Testis (tissue), 3 donors: ENCODE results near the gene KCNH6. TPM values are rescaled to one million over a fixed set of nuclear protein-coding genes. Genes with fewer than 3 reads are reported as not detected.

Source experiments
- DNase-seq: peaks from one replicate; pipeline ENCODE4 v3.0.0-alpha.2; 2019
- H3K27ac ChIP-seq, 2 donors: fragments of 200-600 bp; sonication (generic); one replicate each; pipeline ENCODE4 v1.5.1; 2019
- H3K27me3 ChIP-seq: fragments of 200-600 bp; sonication (generic); one replicate; pipeline ENCODE4 v1.5.1; 2019
- H3K36me3 ChIP-seq: fragments of 200-600 bp; sonication (generic); one replicate; pipeline ENCODE4 v1.5.1; 2017; ENCODE audit warnings: low read depth; ENCODE audit errors: missing control alignments
- H3K4me1 ChIP-seq: fragments of 200-600 bp; sonication (generic); one replicate; pipeline ENCODE4 v1.5.1; 2019
- H3K4me3 ChIP-seq, 2 donors: fragments of 200-600 bp; sonication (generic); one replicate each; pipeline ENCODE4 v1.5.1; 2017 to 2019
- H3K9me3 ChIP-seq: fragments of 200-600 bp; sonication (generic); one replicate; pipeline ENCODE4 v1.5.1; 2017
- POLR2A ChIP-seq: fragments of 450-650 bp; IDR thresholded peaks from one replicate; pipeline ENCODE4 v1.6.1; 2017; ENCODE audit warnings: antibody characterized with exemption, mild to moderate bottlenecking, moderate library complexity
- WGBS, 2 donors: methylation state at CpG; one replicate each; pipeline ENCODE4 v1.1.5; 2018; 5-methylcytosine and 5-hydroxymethylcytosine counted together
- intact Hi-C: fragments of 100-400 bp; cut with DNase I; formaldehyde crosslinking; loops from one replicate; pipeline ENCODE4 v1.15.1; 2023; ENCODE audit warnings: low total_unique reads
- polyA plus RNA-seq: library from polyadenylated mRNA; stranded (reverse); fragments of 350-450 nt; fragmentation: Illumina TruSeq; extraction: RNeasy Lipid Tissue Mini Kit (QIAGEN cat#74804); gene quantifications from one replicate; pipeline ENCODE4 v1.2.3, GENCODE V29; 2014; ENCODE audit warnings: low read depth, low replicate concordance; ENCODE audit not compliant: insufficient read depth
- total RNA-seq, 2 donors: library from RNA; depleted of rRNA; stranded (reverse); fragments of >200 nt; gene quantifications; one replicate each; pipeline ENCODE4 v1.2.3, GENCODE V29; 2016
- TF ChIP-seq, protein P1 (sequence below), 3 experiments: fragments of 450-650 bp in 2 of 3; fragments of 200-600 bp in 1 of 3; sonication (generic) in 1 of 3; IDR thresholded peaks; one replicate each; pipeline ENCODE4 v1.5.1; 2016 to 2019; ENCODE audit warnings: antibody characterized with exemption in 3 of 3, mild to moderate bottlenecking in 2 of 3, moderate library complexity in 1 of 3

Gene KCNH6
- total and polyA plus RNA-seq, 3 donors from 2014 or later = 0.79 to 1.7 (median 0.99) TPM

DNA sequence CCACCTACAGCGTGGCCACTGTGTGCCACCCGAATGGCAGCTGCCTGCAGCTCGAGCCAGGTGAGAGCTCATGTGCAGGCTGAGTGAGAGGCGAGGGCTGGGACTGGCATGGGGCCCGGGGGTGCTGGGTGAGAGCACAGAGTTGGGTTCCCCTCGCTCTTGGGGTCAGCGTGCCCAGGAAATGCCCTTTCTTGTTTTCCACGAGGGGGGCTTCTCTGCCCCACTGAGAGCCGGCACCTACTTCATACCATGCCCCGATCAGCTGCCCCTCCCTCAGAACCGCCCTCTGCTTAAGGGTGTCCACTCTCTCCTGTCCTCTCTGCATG, 36.2 kb upstream of the KCNH6 start:
- TF ChIP-seq POLR2A = no peak
- TF ChIP-seq, protein P1, sequence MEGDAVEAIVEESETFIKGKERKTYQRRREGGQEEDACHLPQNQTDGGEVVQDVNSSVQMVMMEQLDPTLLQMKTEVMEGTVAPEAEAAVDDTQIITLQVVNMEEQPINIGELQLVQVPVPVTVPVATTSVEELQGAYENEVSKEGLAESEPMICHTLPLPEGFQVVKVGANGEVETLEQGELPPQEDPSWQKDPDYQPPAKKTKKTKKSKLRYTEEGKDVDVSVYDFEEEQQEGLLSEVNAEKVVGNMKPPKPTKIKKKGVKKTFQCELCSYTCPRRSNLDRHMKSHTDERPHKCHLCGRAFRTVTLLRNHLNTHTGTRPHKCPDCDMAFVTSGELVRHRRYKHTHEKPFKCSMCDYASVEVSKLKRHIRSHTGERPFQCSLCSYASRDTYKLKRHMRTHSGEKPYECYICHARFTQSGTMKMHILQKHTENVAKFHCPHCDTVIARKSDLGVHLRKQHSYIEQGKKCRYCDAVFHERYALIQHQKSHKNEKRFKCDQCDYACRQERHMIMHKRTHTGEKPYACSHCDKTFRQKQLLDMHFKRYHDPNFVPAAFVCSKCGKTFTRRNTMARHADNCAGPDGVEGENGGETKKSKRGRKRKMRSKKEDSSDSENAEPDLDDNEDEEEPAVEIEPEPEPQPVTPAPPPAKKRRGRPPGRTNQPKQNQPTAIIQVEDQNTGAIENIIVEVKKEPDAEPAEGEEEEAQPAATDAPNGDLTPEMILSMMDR (IDR thresholded peaks at IDR 0.05) = no peak
- WGBS, 2 donors = 94 to 100% methylated on average over 2 to 11 of the region's 11 CpGs
- Histone ChIP-seq H3K9me3 (no peaks in the 10 kb centered on the region), H3K4me3 (no peak overlapping the region), H3K27me3 (no peaks in the 10 kb centered on the region), H3K4me1 (no peaks in the 10 kb centered on the region), H3K36me3 (no peaks in the 10 kb centered on the region), H3K27ac (no peak overlapping the region)
- intact Hi-C loops = no loop called here
- no peak for DNase-seq

DNA sequence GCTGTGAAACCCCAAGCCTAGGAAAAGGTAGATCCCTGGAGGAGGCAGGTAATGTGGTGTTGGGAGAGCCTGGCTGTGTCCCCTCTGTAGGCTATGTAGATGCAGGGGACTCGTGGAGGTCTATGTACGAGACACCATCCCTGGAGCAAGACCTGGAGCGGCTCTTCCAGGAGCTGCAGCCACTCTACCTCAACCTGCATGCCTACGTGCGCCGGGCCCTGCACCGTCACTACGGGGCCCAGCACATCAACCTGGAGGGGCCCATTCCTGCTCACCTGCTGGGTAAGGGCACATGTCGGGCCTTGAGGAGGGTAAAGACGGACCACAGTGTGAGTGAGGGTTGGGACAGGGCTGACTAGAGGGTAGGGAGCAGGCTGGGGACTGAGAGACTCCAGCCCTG, 34.3 kb upstream of the KCNH6 start:
- no peak for TF ChIP-seq POLR2A
- TF ChIP-seq, protein P1 (IDR thresholded peaks at IDR 0.05) = no peak
- 92 to 97% methylated on average over 8 to 10 of the region's 10 CpGs for WGBS, 2 donors
- intact Hi-C loops = no loop called here

DNA sequence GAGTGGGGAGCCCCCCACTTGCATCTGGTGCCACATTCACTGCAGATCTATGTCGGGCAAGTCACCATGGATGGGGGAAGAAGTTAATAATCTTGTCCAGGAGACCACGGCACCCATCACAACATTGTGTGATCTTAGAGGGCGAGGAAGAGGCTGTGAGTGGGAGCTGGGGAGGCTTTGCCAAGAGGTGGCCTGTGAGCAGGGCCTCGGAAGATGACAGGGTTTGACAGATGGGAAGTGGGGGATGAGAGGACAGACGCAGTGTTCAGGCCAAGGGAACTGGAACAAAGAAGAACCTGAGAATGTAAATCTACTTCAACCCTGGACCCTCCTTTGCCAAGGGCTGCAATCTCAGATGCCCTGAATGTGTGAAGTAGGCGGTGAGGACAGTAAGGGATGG, 33.9 kb upstream of the KCNH6 start:
- 88 to 89% methylated on average over 6 of the region's 6 CpGs for WGBS, 2 donors
- intact Hi-C loops = no loop called here
- TF ChIP-seq, protein P1 (IDR thresholded peaks at IDR 0.05) = no peak
- Histone ChIP-seq H3K4me1 (no peaks in the 10 kb centered on the region), H3K4me3 (no peak overlapping the region), H3K27ac (no peak overlapping the region), H3K27me3 (no peaks in the 10 kb centered on the region), H3K36me3 (no peaks in the 10 kb centered on the region), H3K9me3 (no peaks in the 10 kb centered on the region)
- no peak for DNase-seq

More for the DNA sequence above, 34.3 kb upstream of the KCNH6 start:
- DNase-seq = no peak
- no peak overlapping the region for H3K4me3 ChIP-seq
- H3K4me1 ChIP-seq = no peaks in the 10 kb centered on the region
- H3K9me3 ChIP-seq = no peaks in the 10 kb centered on the region
- no peak overlapping the region for H3K27ac ChIP-seq
- no peaks in the 10 kb centered on the region for H3K27me3 ChIP-seq
- no peaks in the 10 kb centered on the region for H3K36me3 ChIP-seq

DNA sequence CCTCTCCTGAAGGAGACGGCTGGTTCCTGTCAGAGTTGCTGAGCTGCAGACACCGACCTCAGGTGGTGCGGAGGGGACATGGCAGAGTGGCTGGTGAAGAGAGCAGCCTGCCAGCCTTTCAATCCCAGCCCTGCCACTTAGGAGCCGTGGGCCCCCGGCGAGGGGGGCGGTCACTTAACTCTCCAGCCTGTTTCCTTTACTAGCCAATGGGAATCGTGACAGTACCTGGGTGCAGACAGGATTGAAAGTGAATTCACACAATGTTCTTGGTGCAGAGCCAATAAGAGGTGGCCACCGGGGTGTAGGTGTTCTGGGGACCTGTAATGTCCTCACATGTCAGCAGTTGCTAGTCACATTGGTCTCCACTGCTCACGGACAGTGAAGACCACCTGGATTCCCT, 32.8 kb upstream of the KCNH6 start:
- Histone ChIP-seq H3K27ac (no peak overlapping the region), H3K4me1 (no peaks in the 10 kb centered on the region), H3K36me3 (no peaks in the 10 kb centered on the region), H3K27me3 (no peaks in the 10 kb centered on the region), H3K9me3 (no peaks in the 10 kb centered on the region), H3K4me3 (no peak overlapping the region)
- TF ChIP-seq, protein P1 (IDR thresholded peaks at IDR 0.05) = no peak
- TF ChIP-seq POLR2A = no peak
- intact Hi-C loops = no loop called here
- 58 to 67% methylated on average over 9 to 10 of the region's 10 CpGs for WGBS, 2 donors
- no peak for DNase-seq

DNA sequence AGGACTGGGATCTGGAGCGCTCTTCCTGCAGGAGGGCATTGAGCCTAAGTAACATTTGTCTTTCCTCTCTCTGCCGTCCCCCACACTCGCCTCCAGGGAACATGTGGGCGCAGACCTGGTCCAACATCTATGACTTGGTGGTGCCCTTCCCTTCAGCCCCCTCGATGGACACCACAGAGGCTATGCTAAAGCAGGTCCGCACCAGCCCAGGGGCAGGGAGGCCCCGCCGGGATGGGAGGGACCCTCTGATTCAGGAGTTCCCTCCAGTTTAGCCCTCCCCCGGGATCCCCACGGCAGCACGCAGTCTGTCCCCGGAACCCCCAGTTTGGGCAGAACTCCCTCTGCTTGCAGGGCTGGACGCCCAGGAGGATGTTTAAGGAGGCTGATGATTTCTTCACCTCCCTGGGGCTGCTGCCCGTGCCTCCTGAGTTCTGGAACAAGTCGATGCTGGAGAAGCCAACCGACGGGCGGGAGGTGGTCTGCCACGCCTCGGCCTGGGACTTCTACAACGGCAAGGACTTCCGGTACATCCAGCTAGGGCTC, 32.2 kb upstream of the KCNH6 start:
- no peaks in the 10 kb centered on the region for H3K4me1 ChIP-seq
- TF ChIP-seq, protein P1 (IDR thresholded peaks at IDR 0.05) = no peak
- TF ChIP-seq POLR2A = no peak
- no peak for DNase-seq
- intact Hi-C loops = no loop called here
- no peaks in the 10 kb centered on the region for H3K9me3 ChIP-seq
- no peaks in the 10 kb centered on the region for H3K36me3 ChIP-seq
- H3K27ac ChIP-seq = no peak overlapping the region
- H3K27me3 ChIP-seq = no peaks in the 10 kb centered on the region
- H3K4me3 ChIP-seq = no peak overlapping the region
- WGBS, 2 donors = 81 to 82% methylated on average over 7 to 22 of the region's 22 CpGs
